HEK293T (cell line): ENCODE data around the gene NOD1.

ENCODE experiments used
- FOXA1 ChIP-seq: fragments of 450-650 bp; IDR thresholded peaks from 2 replicates; pipeline ENCODE4 v1.6.1; 2016; ENCODE audit warnings: mild to moderate bottlenecking
- HDGF ChIP-seq: fragments of 450-650 bp; IDR thresholded peaks from 2 replicates; pipeline ENCODE4 v1.6.1; 2017; ENCODE audit warnings: antibody characterized with exemption, borderline replicate concordance

DNA sequence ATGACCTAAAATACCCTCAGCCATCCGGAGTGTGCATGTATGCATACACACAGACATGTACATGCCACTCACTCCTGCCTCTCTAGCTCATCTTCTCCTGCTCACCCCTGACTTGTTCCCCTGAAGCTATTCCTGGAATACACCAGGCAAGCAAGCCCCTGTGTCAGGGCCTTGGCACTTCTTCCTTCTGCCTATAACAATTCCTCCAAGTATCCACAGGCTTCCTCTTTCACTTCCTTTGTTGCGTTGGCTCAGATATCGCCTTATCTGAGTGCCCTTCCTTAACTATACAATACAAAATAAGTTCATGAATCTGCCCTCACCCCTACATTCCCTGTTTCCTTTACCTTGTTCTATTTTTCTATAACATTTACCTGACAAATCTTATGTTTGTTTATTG, 88.8 kb downstream of the NOD1 start:
- TF ChIP-seq FOXA1 (no peak), HDGF (no peak)
